Measurements from ENCODE around the gene HSD3B7. TPM values are rescaled to one million over a fixed set of nuclear protein-coding genes. Genes with fewer than 3 reads are reported as not detected.
A peak's percentile ranks its signal among the peaks of the same experiment; 100 is the strongest.

The HSD3B7 gene
- total RNA-seq, 1 donor from 2014 or later, result 22.9 TPM

GRCh38 chr16:30991052-30991451 lies 6.0 kb downstream of the HSD3B7 start:
- no peak overlapping the region for H3K4me3 ChIP-seq (ENCODE audit: low read depth, low read length)
- no peak for TF ChIP-seq CTCF (conservative IDR thresholded peaks at IDR 0.05; ENCODE audit: low read depth, low read length)
- no peak for DNase-seq (ENCODE audit: low read depth)

- DNase-seq (ENCODE audit: low read depth), result no peak
- TF ChIP-seq CTCF (conservative IDR thresholded peaks at IDR 0.05; ENCODE audit: low read depth, low read length), result no peak
- H3K4me3 ChIP-seq (ENCODE audit: low read depth, low read length), result no peak overlapping the region
Measured at GRCh38 chr16:30992276-30992780, 7.3 kb downstream of the HSD3B7 start.

- DNase-seq (ENCODE audit: low read depth), result no peak
- H3K4me3 ChIP-seq (ENCODE audit: low read depth, low read length), result no peak overlapping the region
- no peak for TF ChIP-seq CTCF (conservative IDR thresholded peaks at IDR 0.05; ENCODE audit: low read depth, low read length)
Measured at GRCh38 chr16:30992931-30993816, 8.2 kb downstream of the HSD3B7 start.

GRCh38 chr16:30995927-30996323 lies 10.9 kb downstream of the HSD3B7 start:
- no peak for DNase-seq (ENCODE audit: low read depth)
- TF ChIP-seq CTCF (conservative IDR thresholded peaks at IDR 0.05; ENCODE audit: low read depth, low read length), result no peak
- peak overlapping the region; percentile 72 for H3K4me3 ChIP-seq (ENCODE audit: low read depth, low read length)

GRCh38 chr16:30996324-30996984 lies 11.4 kb downstream of the HSD3B7 start:
- H3K4me3 ChIP-seq (ENCODE audit: low read depth, low read length), result peak overlapping the region; percentile 72
- no peak for TF ChIP-seq CTCF (conservative IDR thresholded peaks at IDR 0.05; ENCODE audit: low read depth, low read length)
- no peak for DNase-seq (ENCODE audit: low read depth)

- no peak for TF ChIP-seq CTCF (conservative IDR thresholded peaks at IDR 0.05; ENCODE audit: low read depth, low read length)
- no peak for DNase-seq (ENCODE audit: low read depth)
- H3K4me3 ChIP-seq (ENCODE audit: low read depth, low read length), result peak overlapping the region; percentile 72
Measured at GRCh38 chr16:30996985-30997724, 12.1 kb downstream of the HSD3B7 start.
